OCI-LY1 (cell line): ENCODE data around the gene EXOSC2.

Source experiments
- EZH2 ChIP-seq: fragments of 200-600 bp; sonication (generic), shearing (Covaris generic); IDR thresholded peaks from 2 replicates; pipeline ENCODE4 v1.8.0; 2017; ENCODE audit warnings: borderline replicate concordance, mixed run types, mild to moderate bottlenecking, antibody characterized with exemption, low read length, moderate library complexity, mixed read lengths
- TF ChIP-seq, protein P1 (sequence below): fragments of 200-600 bp; sonication (generic), shearing (Covaris generic); IDR thresholded peaks from 2 replicates; pipeline ENCODE4 v1.5.1; 2017; ENCODE audit warnings: mild to moderate bottlenecking, antibody characterized with exemption, low read length, moderate library complexity, mixed read lengths

DNA sequence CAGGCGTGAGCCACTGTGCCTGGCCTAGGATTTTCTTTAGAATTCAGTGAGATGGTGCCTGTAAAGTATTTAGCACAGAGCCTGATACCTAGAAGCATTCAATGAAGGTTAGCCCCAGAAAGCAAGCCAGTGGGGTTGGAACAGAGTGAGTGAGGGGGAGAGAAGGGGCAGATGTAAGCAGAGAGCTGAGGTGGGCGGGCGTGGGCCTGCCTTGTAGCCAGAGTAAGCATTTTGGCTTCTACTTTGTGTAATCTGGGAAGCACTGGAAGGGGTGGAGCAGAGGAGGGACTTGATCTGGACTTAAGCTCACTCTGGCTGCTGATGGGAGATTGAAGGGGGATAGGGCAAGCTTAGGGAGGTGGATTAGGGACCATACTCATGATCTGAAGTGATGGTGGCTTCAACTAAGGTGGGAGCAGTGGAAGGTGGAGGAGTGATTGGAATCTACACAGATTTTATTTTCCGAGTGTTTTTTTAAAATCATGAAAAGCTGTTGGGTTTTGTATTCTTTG, 2.6 kb downstream of the EXOSC2 start:
- TF ChIP-seq, protein P1, sequence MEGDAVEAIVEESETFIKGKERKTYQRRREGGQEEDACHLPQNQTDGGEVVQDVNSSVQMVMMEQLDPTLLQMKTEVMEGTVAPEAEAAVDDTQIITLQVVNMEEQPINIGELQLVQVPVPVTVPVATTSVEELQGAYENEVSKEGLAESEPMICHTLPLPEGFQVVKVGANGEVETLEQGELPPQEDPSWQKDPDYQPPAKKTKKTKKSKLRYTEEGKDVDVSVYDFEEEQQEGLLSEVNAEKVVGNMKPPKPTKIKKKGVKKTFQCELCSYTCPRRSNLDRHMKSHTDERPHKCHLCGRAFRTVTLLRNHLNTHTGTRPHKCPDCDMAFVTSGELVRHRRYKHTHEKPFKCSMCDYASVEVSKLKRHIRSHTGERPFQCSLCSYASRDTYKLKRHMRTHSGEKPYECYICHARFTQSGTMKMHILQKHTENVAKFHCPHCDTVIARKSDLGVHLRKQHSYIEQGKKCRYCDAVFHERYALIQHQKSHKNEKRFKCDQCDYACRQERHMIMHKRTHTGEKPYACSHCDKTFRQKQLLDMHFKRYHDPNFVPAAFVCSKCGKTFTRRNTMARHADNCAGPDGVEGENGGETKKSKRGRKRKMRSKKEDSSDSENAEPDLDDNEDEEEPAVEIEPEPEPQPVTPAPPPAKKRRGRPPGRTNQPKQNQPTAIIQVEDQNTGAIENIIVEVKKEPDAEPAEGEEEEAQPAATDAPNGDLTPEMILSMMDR, result no peak
- no peak for TF ChIP-seq EZH2
